ENCODE data around the gene RBBP4.

GRCh38 chr1:32651461-32652073, 559 bp downstream of the RBBP4 start:
- TF ChIP-seq CTCF (IDR thresholded peaks at IDR 0.05; ENCODE audit: low read depth, low read length): no peak
- TF ChIP-seq POLR2A (IDR thresholded peaks at IDR 0.05; ENCODE audit: extremely low read depth, insufficient read length): no peak

Measured in NB4 (cell line).